Measurements from ENCODE around the gene PPP2R2C. TPM values are rescaled to one million over a fixed set of nuclear protein-coding genes. Genes with fewer than 3 reads are reported as not detected.

The PPP2R2C gene
- total and polyA plus RNA-seq, 5 experiments from 2014 or later = not detected

DNA sequence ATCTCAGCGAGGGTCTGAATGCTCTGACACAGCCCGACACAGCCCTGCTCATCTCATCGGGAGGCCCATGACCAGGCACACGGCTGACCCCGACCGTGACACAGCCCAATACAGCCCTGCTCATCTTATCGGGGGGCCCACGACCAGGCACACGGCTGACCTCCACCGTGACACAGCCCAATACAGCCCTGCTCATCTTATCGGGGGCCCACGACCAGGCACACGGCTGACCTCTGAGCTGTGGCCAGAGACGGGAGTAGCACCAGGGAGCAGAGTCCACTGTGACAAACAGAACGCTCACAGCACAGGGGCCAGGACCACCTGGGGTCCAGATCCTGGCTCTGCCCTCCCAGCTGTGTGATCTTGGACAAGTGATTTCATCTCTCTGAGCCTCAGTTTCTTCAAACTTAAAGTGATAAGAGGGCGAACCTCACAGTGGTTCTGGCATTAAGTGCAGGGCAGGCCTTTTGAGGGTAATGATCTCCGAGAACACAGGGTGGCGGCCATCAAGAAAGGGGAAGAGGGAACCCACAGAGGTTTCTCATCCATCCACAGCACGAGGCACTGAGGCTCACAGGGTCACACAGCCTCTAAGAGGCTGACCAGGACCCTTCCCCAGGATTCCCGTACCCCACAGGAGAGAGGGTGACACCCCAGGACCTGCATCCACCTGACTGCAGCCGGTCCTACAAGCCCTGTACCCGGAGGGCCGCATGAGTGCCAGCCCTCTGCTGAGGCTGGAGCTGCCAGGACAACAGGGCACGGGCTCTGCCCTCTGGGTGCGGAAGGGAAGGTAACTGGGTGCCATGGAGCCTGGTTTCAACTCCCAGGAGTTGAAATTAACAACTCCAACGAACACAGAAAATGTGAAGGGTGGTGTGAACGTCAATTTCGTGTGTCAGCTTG, 142.7 kb downstream of the PPP2R2C start:
- POLR2A ChIA-PET = no interaction called here
- Mint-ChIP-seq H3K36me3 (peaks cover 0 to 4% (median 0%) of the 10 kb centered on the region in 3 donors), H3K27me3 (peaks cover 7 to 68% (median 30%) of the 10 kb centered on the region in 5 donors), H3K9me3 (peaks cover 0 to 16% (median 0%) of the 10 kb centered on the region in 9 donors), H3K27ac (no peak overlapping the region), H3K4me1 (peaks cover 0 to 4% (median 2%) of the 10 kb centered on the region in 4 donors), H3K4me3 (no peak overlapping the region)
- no peak for ATAC-seq
- DNase-seq = no peak

DNA sequence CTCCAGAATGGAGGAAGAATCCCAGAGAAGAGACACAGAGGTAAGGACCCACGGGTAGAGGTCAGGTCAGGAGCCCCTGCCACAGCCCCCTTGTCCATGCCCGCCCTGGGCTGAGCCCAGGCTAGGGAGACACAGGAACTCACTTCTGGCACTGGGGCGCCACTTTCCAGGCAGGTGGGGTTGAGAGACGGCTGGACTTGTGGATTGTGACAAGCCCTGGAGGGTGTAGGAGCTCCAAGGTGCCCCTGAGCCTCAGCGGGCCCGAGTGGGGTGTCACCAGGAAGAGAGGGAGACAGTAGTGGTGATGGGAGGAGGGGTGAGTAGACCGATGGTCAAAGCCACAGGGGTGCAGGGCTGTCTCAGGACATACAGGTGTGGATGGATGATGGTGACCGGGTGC, 143.9 kb downstream of the PPP2R2C start:
- no peak for ATAC-seq
- Mint-ChIP-seq H3K4me3 (no peak overlapping the region), H3K27ac (no peak overlapping the region)

DNA sequence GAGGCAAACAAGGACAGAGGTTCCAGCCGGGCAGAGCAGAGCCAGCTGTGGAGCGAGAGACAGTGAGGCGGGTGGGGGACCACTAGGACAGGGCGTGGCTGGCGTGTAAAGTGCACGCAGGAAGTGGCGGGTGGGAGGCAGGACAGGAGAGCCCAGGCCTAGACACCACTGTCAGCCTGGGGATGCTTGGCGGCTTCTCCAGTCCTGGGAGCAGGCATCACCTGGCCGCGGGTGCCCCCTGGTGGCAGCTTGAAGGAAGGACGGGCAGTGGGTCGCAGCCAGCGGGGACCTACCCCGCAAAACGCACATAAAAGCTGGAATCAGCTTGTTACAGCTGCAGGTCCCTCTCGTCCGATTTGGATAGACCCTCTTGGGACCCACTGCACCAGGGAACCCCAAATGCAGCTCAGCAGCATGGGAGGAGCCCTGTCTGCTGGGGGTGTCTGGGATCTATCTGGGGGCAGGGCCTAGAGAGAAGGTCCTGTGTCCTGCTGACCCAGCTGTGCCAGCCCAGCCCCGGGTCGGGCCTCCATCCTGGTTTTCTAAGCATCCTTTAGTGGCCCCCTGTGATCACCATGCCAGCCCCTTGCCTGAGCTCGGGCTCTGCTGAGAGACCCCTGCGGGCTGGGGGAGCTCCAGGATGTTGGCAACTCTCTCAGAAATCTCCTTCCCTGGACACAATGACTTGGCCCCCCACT, 145.0 kb downstream of the PPP2R2C start:
- Mint-ChIP-seq H3K4me3 (no peak overlapping the region), H3K27me3 (peaks cover 8 to 61% (median 17%) of the 10 kb centered on the region in 5 donors), H3K27ac (peak overlapping the region in 2 of 10 donors; percentile 57 to 73), H3K36me3 (no peaks in the 10 kb centered on the region), H3K9me3 (no peaks in the 10 kb centered on the region), H3K4me1 (peaks cover 0 to 6% (median 2%) of the 10 kb centered on the region in 4 donors)
- POLR2A ChIA-PET = interaction anchor here (0.6 to 1.5 kb wide), 2 partner anchors 73 to 363 kb away, joined by 3 to 4 read pairs; no protein-coding TSS in a partner anchor
- DNase-seq (peak; percentile 51 to 86 (median 73)), ATAC-seq (peak; percentile 74 to 93)

More for the DNA sequence above, 143.9 kb downstream of the PPP2R2C start:
- Mint-ChIP-seq H3K27me3 (peaks cover 10 to 73% (median 25%) of the 10 kb centered on the region in 5 donors), H3K36me3 (peaks cover 0 to 4% (median 0%) of the 10 kb centered on the region in 3 donors), H3K9me3 (peaks cover 0 to 7% (median 0%) of the 10 kb centered on the region in 9 donors), H3K4me1 (peaks cover 0 to 6% (median 3%) of the 10 kb centered on the region in 4 donors)
- POLR2A ChIA-PET = no interaction called here
- no peak for DNase-seq

DNA sequence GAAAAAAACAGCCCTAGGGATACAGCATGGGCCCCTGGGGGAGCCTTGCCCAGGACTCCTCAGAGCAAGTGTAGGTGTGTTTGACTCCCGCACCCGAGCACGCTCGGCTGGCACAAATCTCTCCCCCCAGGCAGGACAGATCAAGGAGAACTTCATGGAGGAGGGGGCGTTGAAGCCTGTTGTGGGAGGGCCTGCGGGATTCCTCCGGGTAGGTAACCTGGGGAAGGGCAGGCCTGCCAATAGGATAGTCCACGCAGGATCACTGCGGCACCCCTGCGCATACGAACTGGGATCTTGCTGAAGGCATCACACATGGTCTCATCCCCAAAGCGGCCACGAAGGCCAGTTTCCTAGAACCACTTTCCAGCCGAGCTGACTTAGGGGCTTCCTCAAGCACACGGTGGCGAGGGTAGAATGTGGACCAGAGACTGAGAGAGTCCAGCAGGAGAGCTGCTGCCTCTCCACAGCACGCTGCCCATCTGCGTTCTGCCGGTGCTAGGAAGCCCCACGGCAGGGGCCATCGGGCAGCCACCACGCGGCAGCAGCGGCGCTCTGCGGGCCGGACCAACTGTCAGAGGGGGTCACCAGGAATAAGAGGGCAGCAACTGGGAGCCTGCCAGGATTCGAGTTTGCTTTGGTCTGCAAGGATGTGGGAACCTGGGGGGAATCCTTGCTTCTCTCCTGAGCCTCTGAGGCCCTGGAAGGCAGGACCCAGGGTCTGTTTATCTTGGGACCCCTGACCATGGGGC, 145.9 kb downstream of the PPP2R2C start:
- H3K4me3 Mint-ChIP-seq = no peak overlapping the region
- POLR2A ChIA-PET = interaction anchor here (1.5 kb wide), 1 partner anchor 72 kb away, joined by 4 read pairs; no protein-coding TSS in a partner anchor
- no peak for DNase-seq
- peaks cover 0 to 6% (median 2%) of the 10 kb centered on the region in 4 donors for H3K4me1 Mint-ChIP-seq
- no peaks in the 10 kb centered on the region for H3K36me3 Mint-ChIP-seq
- ATAC-seq = no peak
- H3K27ac Mint-ChIP-seq = no peak overlapping the region
- no peaks in the 10 kb centered on the region for H3K9me3 Mint-ChIP-seq
- peaks cover 11 to 52% (median 20%) of the 10 kb centered on the region in 5 donors for H3K27me3 Mint-ChIP-seq

DNA sequence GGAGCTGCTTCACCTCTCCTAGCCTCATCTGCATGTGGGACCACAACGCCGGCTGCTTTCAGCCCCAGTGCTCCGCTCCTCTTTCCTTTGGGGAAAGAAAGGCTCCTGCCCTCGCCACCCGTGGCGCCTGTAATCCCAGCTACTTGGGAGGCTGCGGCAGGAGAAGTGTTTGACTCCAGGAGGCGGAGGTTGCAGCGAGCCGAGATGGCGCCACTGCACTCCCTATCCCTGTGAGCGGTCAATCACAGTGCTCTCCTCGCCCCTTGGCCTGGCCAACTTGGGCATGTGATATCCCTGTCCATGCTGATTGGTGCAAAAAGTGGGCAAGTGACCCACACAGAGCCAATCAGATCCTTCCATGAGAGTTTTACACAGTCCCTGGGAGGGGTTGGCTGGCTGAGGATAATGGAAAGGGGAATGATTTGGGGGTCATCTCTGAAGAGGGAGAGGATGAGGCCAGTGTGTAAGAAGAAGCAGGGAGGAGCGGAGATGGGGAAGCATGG, 146.6 kb downstream of the PPP2R2C start:
- POLR2A ChIA-PET = no interaction called here
- Mint-ChIP-seq H3K36me3 (no peaks in the 10 kb centered on the region), H3K9me3 (peaks cover 0 to 2% (median 0%) of the 10 kb centered on the region in 9 donors), H3K27me3 (peaks cover 11 to 51% (median 21%) of the 10 kb centered on the region in 5 donors), H3K4me1 (peaks cover 0 to 6% (median 2%) of the 10 kb centered on the region in 4 donors), H3K27ac (no peak overlapping the region), H3K4me3 (no peak overlapping the region)
- DNase-seq = no peak
- no peak for ATAC-seq

DNA sequence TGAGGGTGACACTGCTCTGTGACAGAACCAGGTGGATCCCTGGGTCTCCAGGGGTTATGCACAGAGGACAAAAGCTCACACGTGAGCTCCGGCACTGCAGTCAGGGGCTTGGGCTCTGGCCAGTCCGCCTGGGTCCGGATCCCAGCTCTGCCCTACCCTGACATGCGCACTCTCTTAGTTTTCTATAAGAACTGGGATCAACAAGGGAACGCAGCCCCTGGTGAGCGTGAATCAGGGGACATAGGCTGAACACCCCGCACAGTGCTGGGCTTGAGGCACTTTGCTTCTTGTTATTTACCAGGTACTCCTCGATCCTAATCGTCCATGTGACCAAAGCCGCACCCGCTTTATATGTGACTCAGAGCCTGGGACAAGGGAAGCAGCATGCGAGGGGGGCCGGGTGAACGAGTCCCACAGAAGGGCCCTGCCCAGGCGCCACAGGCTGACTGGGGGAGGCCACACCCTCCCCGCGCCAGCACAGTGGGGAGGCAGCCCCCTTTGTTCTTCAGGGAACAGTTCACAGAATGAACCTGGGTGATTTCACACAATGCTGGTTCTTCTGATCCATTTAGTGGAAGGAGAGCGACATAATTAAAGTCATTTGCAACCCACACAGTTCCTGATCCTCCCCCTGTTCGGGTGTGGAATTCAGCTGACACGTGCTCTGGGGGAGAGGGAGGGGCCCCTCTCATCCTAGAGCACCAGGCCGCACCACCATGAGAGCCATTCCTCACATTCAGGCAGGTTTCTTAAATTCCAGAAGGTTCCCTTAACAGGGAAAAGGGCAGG, 147.2 kb downstream of the PPP2R2C start:
- Mint-ChIP-seq H3K36me3 (peaks cover 0 to under 1% (median 0%) of the 10 kb centered on the region in 3 donors), H3K27ac (no peak overlapping the region), H3K4me3 (no peak overlapping the region), H3K4me1 (peaks cover 0 to 6% (median 2%) of the 10 kb centered on the region in 4 donors), H3K27me3 (peaks cover 11 to 53% (median 24%) of the 10 kb centered on the region in 5 donors), H3K9me3 (peaks cover 0 to 8% (median 0%) of the 10 kb centered on the region in 9 donors)
- POLR2A ChIA-PET = no interaction called here
- ATAC-seq = no peak
- DNase-seq = no peak

DNA sequence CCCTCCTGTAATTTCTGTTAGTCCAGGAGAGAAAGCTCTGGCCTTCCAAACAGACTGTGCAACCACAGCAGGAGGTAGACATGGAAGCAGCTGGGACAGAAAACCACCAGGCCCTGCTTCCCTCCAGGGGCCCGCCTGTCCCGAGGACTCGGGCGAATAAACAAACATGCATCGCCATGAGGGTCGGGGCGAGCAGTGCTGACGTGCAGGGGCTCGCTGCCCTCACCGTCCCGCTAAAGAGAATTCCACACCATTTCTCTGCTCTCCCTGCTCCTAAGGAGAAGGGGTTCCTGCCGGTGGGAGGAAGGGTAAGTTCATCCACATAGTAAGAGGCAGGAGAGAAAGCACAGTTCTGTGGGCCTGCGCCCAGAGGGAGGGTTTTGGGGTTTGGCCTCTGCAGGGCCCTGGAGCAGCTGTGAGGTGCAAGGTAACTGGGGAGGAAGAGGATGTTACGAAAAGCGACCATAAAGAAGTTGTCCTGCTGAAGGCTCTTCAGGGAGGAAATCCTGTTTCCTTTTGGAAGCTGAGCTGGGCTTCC, 147.9 kb downstream of the PPP2R2C start:
- POLR2A ChIA-PET = no interaction called here
- ATAC-seq = no peak
- no peak overlapping the region for H3K4me3 Mint-ChIP-seq
- peaks cover 0 to 12% (median 0%) of the 10 kb centered on the region in 9 donors for H3K9me3 Mint-ChIP-seq
- H3K4me1 Mint-ChIP-seq = peaks cover 0 to 6% (median 2%) of the 10 kb centered on the region in 4 donors
- H3K36me3 Mint-ChIP-seq = peaks cover 0 to 4% (median 0%) of the 10 kb centered on the region in 3 donors
- DNase-seq = no peak
- peak overlapping the region in 1 of 10 donors; percentile 57 for H3K27ac Mint-ChIP-seq
- peaks cover 11 to 58% (median 27%) of the 10 kb centered on the region in 5 donors for H3K27me3 Mint-ChIP-seq

DNA sequence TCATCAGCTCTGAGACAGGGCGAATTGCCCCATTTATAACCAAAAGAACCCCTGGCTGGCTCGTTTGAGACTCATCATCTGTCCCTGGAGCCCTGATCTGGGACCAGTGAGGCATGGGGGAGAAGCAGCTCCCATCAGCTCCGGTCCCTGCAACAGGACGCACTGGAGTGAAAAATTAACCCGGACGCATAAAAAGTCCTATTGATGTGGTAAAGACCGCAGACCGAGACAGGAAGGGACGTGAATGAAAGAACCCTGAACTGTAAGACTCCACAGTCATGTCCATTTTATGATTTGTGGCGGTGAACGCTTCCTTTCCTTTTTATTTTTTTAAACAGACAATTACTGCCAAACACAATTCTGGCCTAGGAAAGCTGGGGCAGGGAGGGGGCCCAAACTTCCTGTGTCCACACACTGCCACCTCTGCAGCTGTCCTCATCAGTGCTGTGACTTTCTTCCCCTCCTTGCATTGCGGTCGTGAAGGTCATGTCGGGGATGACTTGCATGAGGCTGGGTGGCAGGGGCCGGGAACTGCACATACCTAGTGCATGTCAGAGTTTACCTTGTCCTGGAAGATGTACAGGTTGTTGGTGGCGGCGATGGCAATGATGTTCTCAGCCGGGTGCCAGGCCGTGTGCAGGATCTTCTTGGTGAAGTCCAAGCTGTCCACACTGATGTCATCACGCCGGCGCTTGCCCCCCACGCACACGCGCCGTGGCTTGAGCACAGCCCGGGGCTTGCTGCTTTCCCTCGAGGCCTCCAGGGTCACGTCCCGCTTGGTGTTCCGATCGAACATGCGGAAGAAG, 149.4 kb downstream of the PPP2R2C start:
- no peak overlapping the region for H3K27ac Mint-ChIP-seq
- DNase-seq (no peak), ATAC-seq (no peak)
- H3K4me3 Mint-ChIP-seq = no peak overlapping the region
- H3K36me3 Mint-ChIP-seq = peaks cover 0 to 4% (median 0%) of the 10 kb centered on the region in 3 donors
- H3K4me1 Mint-ChIP-seq = peaks cover 0 to 6% (median 2%) of the 10 kb centered on the region in 4 donors
- peaks cover 11 to 60% (median 28%) of the 10 kb centered on the region in 5 donors for H3K27me3 Mint-ChIP-seq
- peaks cover 0 to 12% (median 0%) of the 10 kb centered on the region in 9 donors for H3K9me3 Mint-ChIP-seq
- POLR2A ChIA-PET = no interaction called here

DNA sequence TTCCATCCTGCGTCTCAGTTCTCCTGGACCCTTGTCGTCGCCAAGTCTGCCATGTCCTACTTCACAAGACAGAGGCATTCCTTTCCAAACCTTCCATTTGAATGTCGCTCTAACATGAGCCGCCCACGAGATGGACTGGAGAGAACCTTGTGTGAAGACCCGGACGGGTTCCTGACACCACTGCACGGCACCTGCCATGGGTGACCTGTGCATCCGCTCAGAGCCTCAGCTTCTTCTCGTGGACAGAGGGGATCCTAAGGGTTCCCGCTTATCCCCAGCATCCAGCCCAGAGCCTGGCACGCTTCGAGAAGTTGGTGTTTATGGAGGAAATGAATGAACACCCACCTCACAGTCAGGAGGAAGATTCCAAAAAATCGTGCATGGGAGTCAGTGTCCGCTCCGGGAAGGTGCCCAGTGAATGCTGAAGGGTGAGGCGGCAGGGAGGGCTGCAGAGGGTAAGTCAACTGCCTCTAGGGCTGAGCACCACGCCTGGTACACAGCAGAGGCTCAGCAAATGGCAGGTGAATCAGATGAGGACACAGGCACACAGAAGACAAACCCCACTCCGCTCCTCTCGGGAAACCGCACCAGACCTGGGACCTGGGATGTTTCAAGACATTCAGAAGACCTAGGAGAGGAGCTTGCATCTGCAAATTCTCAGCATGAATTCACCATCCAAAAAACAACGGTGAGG, 150.2 kb downstream of the PPP2R2C start:
- H3K9me3 Mint-ChIP-seq = peaks cover 0 to 12% (median 0%) of the 10 kb centered on the region in 9 donors
- DNase-seq (no peak), ATAC-seq (no peak)
- H3K4me3 Mint-ChIP-seq = no peak overlapping the region
- peaks cover 14 to 60% (median 30%) of the 10 kb centered on the region in 5 donors for H3K27me3 Mint-ChIP-seq
- POLR2A ChIA-PET = no interaction called here
- H3K27ac Mint-ChIP-seq = peak overlapping the region in 1 of 10 donors; percentile 34
- H3K4me1 Mint-ChIP-seq = peaks cover 0 to 6% (median 4%) of the 10 kb centered on the region in 4 donors
- H3K36me3 Mint-ChIP-seq = peaks cover 0 to 4% (median 0%) of the 10 kb centered on the region in 3 donors

DNA sequence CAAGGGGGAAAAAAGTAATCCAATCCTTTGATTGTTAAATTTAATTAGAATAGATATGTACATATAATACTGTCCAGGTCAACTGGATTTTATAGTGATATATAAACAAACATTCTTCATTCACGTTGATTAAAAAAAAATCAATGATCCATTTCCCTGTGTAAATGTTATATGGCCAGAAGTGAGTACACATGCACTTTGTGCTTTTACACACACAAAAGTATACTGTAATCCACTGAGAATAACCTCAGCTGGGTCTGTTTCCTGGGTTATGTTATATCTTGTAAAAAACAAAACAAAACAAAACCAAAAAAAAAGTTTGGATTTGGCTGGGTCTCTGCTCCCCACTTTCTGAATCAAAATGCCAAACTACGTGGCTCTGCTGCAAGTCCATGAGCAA, 151.1 kb downstream of the PPP2R2C start:
- POLR2A ChIA-PET = no interaction called here
- ATAC-seq (no peak), DNase-seq (no peak)
- Mint-ChIP-seq H3K9me3 (peaks cover 0 to 12% (median 0%) of the 10 kb centered on the region in 9 donors), H3K27ac (no peak overlapping the region), H3K4me3 (no peak overlapping the region), H3K36me3 (peaks cover 0 to 4% (median 0%) of the 10 kb centered on the region in 3 donors), H3K27me3 (peaks cover 16 to 56% (median 29%) of the 10 kb centered on the region in 5 donors), H3K4me1 (peaks cover 0 to 6% (median 4%) of the 10 kb centered on the region in 4 donors)

Measured in naive thymus-derived CD8-positive, alpha-beta T cell (primary cell).